OCI-LY1 (cell line): ENCODE data around the gene PATJ.

Experiments used
- H2AFZ ChIP-seq: fragments of 200-600 bp; sonication (generic), shearing (Covaris generic); 2 replicates; pipeline ENCODE4 v1.6.0; 2014; ENCODE audit warnings: antibody characterized with exemption, mild to moderate bottlenecking, low read length
- H3F3A ChIP-seq: fragments of 200-600 bp; sonication (generic), shearing (Covaris generic); 2 replicates; pipeline ENCODE4 v1.6.0; 2014; ENCODE audit warnings: mild to moderate bottlenecking, antibody characterized with exemption, low read length, moderate library complexity; ENCODE audit not compliant: insufficient read depth
- H3K27ac ChIP-seq: fragments of 200-600 bp; sonication (generic); 2 replicates; pipeline ENCODE4 v1.5.1; 2014; ENCODE audit warnings: low read length, mixed run types, mild to moderate bottlenecking, low read depth; ENCODE audit not compliant: poor library complexity, severe bottlenecking
- H3K27me3 ChIP-seq: fragments of 200-600 bp; sonication (generic); 2 replicates; pipeline ENCODE4 v1.6.0; 2014; ENCODE audit warnings: antibody characterized with exemption, mild to moderate bottlenecking, low read length, moderate library complexity; ENCODE audit not compliant: insufficient read depth
- H3K36me3 ChIP-seq: fragments of 200-600 bp; sonication (generic); 2 replicates; pipeline ENCODE4 v1.6.1; 2014; ENCODE audit warnings: mild to moderate bottlenecking, antibody characterized with exemption, low read length, moderate library complexity, mixed read lengths; ENCODE audit not compliant: insufficient read depth
- H3K4me1 ChIP-seq: fragments of 200-600 bp; sonication (generic); 2 replicates; pipeline ENCODE4 v1.5.1; 2014; ENCODE audit warnings: mild to moderate bottlenecking, low read length, moderate library complexity; ENCODE audit not compliant: insufficient read depth, severe bottlenecking
- H3K4me2 ChIP-seq: fragments of 200-600 bp; sonication (generic), shearing (Covaris generic); 2 replicates; pipeline ENCODE4 v1.6.1; 2014; ENCODE audit warnings: low read length
- H3K4me3 ChIP-seq: fragments of 200-600 bp; sonication (generic); 2 replicates; pipeline ENCODE4 v1.5.1; 2014; ENCODE audit warnings: low read length, low read depth, mild to moderate bottlenecking, mixed read lengths; ENCODE audit not compliant: poor library complexity, severe bottlenecking
- H3K79me2 ChIP-seq: fragments of 200-600 bp; shearing (Covaris generic); 2 replicates; pipeline ENCODE4 v1.6.1; 2016; ENCODE audit warnings: mixed run types, low read length, mixed read lengths; ENCODE audit not compliant: insufficient read depth
- H3K9ac ChIP-seq: fragments of 200-600 bp; sonication (generic), shearing (Covaris generic); 2 replicates; pipeline ENCODE4 v1.6.1; 2014; ENCODE audit warnings: mild to moderate bottlenecking, low read length, mixed read lengths
- H3K9me2 ChIP-seq: fragments of 200-600 bp; sonication (generic), shearing (Covaris generic); 2 replicates; pipeline ENCODE4 v1.6.1; 2014; ENCODE audit warnings: low read depth, mild to moderate bottlenecking, low read length, mixed read lengths
- H3K9me3 ChIP-seq: fragments of 200-600 bp; shearing (Covaris generic); 2 replicates; pipeline ENCODE4 v1.6.1; 2014; ENCODE audit warnings: low read length, mixed read lengths
- H4K20me1 ChIP-seq: fragments of 200-600 bp; sonication (generic), shearing (Covaris generic); 2 replicates; pipeline ENCODE4 v1.6.0; 2016; ENCODE audit warnings: mild to moderate bottlenecking, low read length; ENCODE audit not compliant: insufficient read depth
- EZH2 ChIP-seq: fragments of 200-600 bp; sonication (generic), shearing (Covaris generic); IDR thresholded peaks from 2 replicates; pipeline ENCODE4 v1.8.0; 2017; ENCODE audit warnings: borderline replicate concordance, mixed run types, mild to moderate bottlenecking, antibody characterized with exemption, low read length, moderate library complexity, mixed read lengths
- TF ChIP-seq, protein P1 (sequence below): fragments of 200-600 bp; sonication (generic), shearing (Covaris generic); IDR thresholded peaks from 2 replicates; pipeline ENCODE4 v1.5.1; 2017; ENCODE audit warnings: mild to moderate bottlenecking, antibody characterized with exemption, low read length, moderate library complexity, mixed read lengths

Gene PATJ

DNA sequence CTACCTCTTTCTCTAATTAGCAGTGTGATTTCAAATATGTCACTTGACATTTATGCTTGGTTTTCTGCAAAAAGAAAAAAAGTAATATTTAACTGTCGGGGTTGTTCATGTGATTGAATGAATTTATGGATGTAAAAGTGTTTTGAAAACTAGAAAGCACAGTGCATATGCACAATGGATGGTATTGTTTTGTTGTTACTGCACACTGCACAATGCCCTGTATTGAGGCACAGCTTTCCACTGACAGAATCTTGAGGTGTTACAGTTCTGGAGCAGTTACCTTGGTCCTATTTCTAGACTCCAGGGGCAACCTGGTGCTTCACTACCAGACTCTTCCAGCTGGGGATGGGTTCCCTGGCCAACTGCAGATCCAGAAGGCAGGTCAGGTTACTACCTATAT lies 335.5 kb downstream of the PATJ start:
- H4K20me1 ChIP-seq = no peaks in the 10 kb centered on the region
- no peak overlapping the region for H3K27ac ChIP-seq
- no peaks in the 10 kb centered on the region for H3K9me3 ChIP-seq
- no peaks in the 10 kb centered on the region for H3K79me2 ChIP-seq
- TF ChIP-seq, protein P1, sequence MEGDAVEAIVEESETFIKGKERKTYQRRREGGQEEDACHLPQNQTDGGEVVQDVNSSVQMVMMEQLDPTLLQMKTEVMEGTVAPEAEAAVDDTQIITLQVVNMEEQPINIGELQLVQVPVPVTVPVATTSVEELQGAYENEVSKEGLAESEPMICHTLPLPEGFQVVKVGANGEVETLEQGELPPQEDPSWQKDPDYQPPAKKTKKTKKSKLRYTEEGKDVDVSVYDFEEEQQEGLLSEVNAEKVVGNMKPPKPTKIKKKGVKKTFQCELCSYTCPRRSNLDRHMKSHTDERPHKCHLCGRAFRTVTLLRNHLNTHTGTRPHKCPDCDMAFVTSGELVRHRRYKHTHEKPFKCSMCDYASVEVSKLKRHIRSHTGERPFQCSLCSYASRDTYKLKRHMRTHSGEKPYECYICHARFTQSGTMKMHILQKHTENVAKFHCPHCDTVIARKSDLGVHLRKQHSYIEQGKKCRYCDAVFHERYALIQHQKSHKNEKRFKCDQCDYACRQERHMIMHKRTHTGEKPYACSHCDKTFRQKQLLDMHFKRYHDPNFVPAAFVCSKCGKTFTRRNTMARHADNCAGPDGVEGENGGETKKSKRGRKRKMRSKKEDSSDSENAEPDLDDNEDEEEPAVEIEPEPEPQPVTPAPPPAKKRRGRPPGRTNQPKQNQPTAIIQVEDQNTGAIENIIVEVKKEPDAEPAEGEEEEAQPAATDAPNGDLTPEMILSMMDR = no peak
- TF ChIP-seq EZH2 = no peak
- H3K4me1 ChIP-seq = no peaks in the 10 kb centered on the region
- H3K4me3 ChIP-seq = no peak overlapping the region
- no peak overlapping the region for H3K9ac ChIP-seq
- no peaks in the 10 kb centered on the region for H3K9me2 ChIP-seq
- H3K27me3 ChIP-seq = no peaks in the 10 kb centered on the region
- no peak overlapping the region for H3K4me2 ChIP-seq
- H3K36me3 ChIP-seq = no peaks in the 10 kb centered on the region
- no peak overlapping the region for H2AFZ ChIP-seq
- H3F3A ChIP-seq = no peaks in the 10 kb centered on the region

DNA sequence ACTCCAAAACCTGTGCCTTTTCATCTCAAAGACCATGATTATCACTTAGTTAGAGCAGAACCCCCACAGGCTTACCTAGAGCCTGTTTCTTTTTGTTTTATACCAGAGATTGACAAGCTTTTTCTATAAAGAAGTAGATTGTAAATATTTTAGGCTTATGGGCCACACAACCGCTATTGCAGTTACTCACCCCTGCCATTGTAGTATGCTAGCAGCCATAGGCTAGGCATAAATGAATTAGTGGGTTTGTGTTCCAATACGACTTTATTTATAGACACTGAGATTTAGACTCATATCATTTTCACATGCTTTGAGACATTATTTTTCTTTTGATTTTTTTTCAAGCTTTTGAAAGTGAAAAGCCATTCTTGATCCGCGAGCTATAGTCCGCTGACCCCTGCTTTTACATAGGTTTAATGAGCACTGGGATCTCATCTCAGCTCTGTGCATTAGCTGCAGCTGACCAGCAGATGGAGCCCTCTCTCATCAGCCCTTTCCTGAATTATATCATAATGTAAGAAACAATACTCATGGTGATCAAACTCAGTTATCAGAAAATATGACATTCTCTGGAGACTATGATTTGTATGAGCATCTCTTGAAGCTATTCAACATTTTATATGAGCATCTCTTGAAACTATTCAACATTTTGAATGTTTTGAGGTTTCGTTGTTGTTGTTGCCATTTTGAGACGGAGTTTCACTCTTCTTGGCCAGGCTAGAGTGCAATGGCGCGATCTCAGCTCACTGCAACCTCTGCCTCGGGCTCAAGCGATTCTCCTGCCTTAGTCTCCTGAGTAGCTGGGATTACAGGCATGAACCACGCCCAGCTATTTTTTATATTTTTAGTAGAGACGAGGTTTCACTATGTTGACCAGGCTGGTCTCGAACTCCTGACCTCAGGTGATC lies 340.4 kb downstream of the PATJ start:
- H3K9me3 ChIP-seq = no peaks in the 10 kb centered on the region
- TF ChIP-seq EZH2 = no peak
- TF ChIP-seq, protein P1 = peak; percentile 94
- H2AFZ ChIP-seq = no peak overlapping the region
- no peak overlapping the region for H3K4me2 ChIP-seq
- H3F3A ChIP-seq = no peaks in the 10 kb centered on the region
- H3K9ac ChIP-seq = no peak overlapping the region
- H3K27me3 ChIP-seq = no peaks in the 10 kb centered on the region
- no peak overlapping the region for H3K4me3 ChIP-seq
- H3K4me1 ChIP-seq = no peaks in the 10 kb centered on the region
- no peak overlapping the region for H3K27ac ChIP-seq
- H3K36me3 ChIP-seq = no peaks in the 10 kb centered on the region
- H4K20me1 ChIP-seq = no peaks in the 10 kb centered on the region
- no peaks in the 10 kb centered on the region for H3K79me2 ChIP-seq
- no peaks in the 10 kb centered on the region for H3K9me2 ChIP-seq

DNA sequence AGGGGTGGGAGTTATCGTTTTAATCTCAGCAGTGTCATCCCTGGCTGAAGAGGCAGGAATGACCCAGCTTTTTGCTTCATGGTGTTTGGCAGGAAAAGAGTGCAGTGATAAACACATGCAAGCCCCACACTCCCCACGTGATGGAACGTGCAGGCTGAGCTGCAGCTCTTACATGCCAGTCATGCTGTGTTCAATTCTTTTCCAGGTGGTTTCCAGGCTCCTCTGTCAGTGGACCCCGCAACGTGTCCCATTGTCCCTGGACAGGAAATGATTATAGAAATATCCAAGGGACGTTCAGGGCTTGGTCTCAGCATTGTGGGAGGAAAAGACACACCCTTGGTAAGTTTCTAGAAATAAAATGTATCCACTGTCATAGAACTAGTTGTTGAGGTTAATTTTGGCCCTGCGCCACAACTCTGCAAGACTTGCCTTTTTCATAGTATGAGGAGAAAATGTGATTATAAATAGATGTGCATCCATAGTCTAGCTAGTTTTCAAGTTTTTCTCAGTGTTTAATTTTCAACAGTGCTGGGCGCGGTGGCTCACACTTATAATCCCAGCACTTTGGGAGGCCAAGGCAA lies 342.1 kb downstream of the PATJ start:
- no peak overlapping the region for H3K27ac ChIP-seq

More for the DNA sequence above, 342.1 kb downstream of the PATJ start:
- H3K4me1 ChIP-seq = no peaks in the 10 kb centered on the region
- no peak overlapping the region for H3K4me2 ChIP-seq
- no peaks in the 10 kb centered on the region for H3K27me3 ChIP-seq
- H3K36me3 ChIP-seq = no peaks in the 10 kb centered on the region
- no peak overlapping the region for H2AFZ ChIP-seq
- H3K9me2 ChIP-seq = no peaks in the 10 kb centered on the region
- H3K9ac ChIP-seq = no peak overlapping the region
- H3K9me3 ChIP-seq = no peaks in the 10 kb centered on the region
- no peaks in the 10 kb centered on the region for H3F3A ChIP-seq
- no peaks in the 10 kb centered on the region for H4K20me1 ChIP-seq
- TF ChIP-seq, protein P1 = no peak
- no peak for TF ChIP-seq EZH2
- no peaks in the 10 kb centered on the region for H3K79me2 ChIP-seq
- H3K4me3 ChIP-seq = no peak overlapping the region
